ENCODE measurements around the gene TMEM39B. TPM values are rescaled to one million over a fixed set of nuclear protein-coding genes. Genes with fewer than 3 reads are reported as not detected.

The TMEM39B gene
- total and polyA plus RNA-seq, 2 donors (not counting 1 experiment from before 2014, with no cell fraction given), result 30.9 to 32.3 TPM

DNA sequence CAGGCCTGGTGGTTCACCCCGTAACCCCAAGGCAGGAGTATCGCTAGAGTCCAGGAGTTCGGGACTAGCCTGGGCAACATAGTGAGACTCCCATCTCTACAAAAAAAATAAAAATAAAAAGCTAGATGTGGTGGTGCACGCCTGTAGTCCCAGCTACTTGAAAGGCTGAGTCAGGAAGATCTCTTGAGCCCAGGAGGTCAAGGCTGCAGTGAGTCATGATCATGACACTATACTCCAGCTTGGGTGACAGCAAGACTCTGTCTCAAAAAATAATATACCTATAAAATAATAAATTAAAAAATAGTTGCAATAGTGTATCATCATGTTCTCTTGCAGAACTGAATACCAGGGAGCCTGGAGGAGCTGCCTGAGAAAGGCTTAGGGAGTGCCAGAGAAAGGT lies 19.9 kb upstream of the TMEM39B start:
- ChIA-PET POLR2A (no interaction called here), CTCF (interaction anchor here (0.5 to 3.6 kb wide), 4 partner anchors 10 to 84 kb away, joined by 3 to 12 read pairs (median 4); partner anchors contain the start of gene KPNA6)
- Histone ChIP-seq H3K4me3 (ENCODE audit: control extremely low read depth in 1 of 5, extremely low read depth in 1 of 5, insufficient read depth in 1 of 5, low read depth in 2 of 5, low read length in 4 of 5) (no peak overlapping the region), H4K20me1 (ENCODE audit: control insufficient read depth, insufficient read depth, low read length, poor library complexity, severe bottlenecking) (no peaks in the 10 kb centered on the region), H3K9me3 (ENCODE audit: control extremely low read depth in 1 of 3, control insufficient read depth in 2 of 3, insufficient read depth in 1 of 3, low read length in 2 of 3) (no peaks in the 10 kb centered on the region), H3K4me1 (ENCODE audit: control insufficient read depth in 2 of 2, insufficient read depth in 2 of 2, low read length in 2 of 2) (no peaks in the 10 kb centered on the region), H3K36me3 (replicated peaks in 1 of 2; ENCODE audit: control extremely low read depth in 1 of 2, control insufficient read depth in 1 of 2, extremely low read depth in 1 of 2, insufficient read depth in 2 of 2, low read length in 1 of 2) (peaks cover 0 to 59% of the 10 kb centered on the region in 2 experiments), H3K4me2 (replicated peaks; ENCODE audit: low read depth, low read length, poor library complexity, severe bottlenecking) (no peak overlapping the region), H2AFZ (ENCODE audit: insufficient read depth, low read depth, low read length, poor library complexity, severe bottlenecking) (no peak overlapping the region), H3K27ac (ENCODE audit: low read length in 2 of 2) (no peak overlapping the region), H3K27me3 (replicated peaks in 1 of 4; ENCODE audit: control extremely low read depth in 1 of 4, control insufficient read depth in 3 of 4, insufficient read depth in 4 of 4, low read length in 3 of 4) (no peaks in the 10 kb centered on the region), H3K9ac (ENCODE audit: low read length) (no peak overlapping the region), H3K79me2 (ENCODE audit: control insufficient read depth, insufficient read depth, low read length) (no peaks in the 10 kb centered on the region)
- Mint-ChIP-seq H3K9me3 (ENCODE audit: insufficient read depth) (no peaks in the 10 kb centered on the region), H3K27ac (no peak overlapping the region), H3K4me3 (no peak overlapping the region), H3K4me1 (no peaks in the 10 kb centered on the region), H3K27me3 (no peaks in the 10 kb centered on the region)
- intact Hi-C loops (cut with micrococcal nuclease), result no loop called here
- TF ChIP-seq, protein P1, sequence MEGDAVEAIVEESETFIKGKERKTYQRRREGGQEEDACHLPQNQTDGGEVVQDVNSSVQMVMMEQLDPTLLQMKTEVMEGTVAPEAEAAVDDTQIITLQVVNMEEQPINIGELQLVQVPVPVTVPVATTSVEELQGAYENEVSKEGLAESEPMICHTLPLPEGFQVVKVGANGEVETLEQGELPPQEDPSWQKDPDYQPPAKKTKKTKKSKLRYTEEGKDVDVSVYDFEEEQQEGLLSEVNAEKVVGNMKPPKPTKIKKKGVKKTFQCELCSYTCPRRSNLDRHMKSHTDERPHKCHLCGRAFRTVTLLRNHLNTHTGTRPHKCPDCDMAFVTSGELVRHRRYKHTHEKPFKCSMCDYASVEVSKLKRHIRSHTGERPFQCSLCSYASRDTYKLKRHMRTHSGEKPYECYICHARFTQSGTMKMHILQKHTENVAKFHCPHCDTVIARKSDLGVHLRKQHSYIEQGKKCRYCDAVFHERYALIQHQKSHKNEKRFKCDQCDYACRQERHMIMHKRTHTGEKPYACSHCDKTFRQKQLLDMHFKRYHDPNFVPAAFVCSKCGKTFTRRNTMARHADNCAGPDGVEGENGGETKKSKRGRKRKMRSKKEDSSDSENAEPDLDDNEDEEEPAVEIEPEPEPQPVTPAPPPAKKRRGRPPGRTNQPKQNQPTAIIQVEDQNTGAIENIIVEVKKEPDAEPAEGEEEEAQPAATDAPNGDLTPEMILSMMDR (IDR thresholded peaks at IDR 0.05), result no peak
- no peak for TF ChIP-seq EZH2 (IDR thresholded peaks at IDR 0.05; ENCODE audit: borderline replicate concordance, insufficient read depth, low read depth, low read length, poor library complexity, severe bottlenecking)
- WGBS (ENCODE audit: insufficient coverage), result no CpG with 5 or more reads among the region's 4 CpGs
- ATAC-seq (ENCODE audit: low read depth) (no peak), DNase-seq (no peak)

- H3K9me3 Mint-ChIP-seq (ENCODE audit: insufficient read depth), result no peaks in the 10 kb centered on the region
- Histone ChIP-seq H3K4me1 (ENCODE audit: control insufficient read depth in 2 of 2, insufficient read depth in 2 of 2, low read length in 2 of 2) (no peaks in the 10 kb centered on the region), H3K4me3 (ENCODE audit: control extremely low read depth in 1 of 5, extremely low read depth in 1 of 5, insufficient read depth in 1 of 5, low read depth in 2 of 5, low read length in 4 of 5) (no peak overlapping the region), H3K36me3 (replicated peaks in 1 of 2; ENCODE audit: control extremely low read depth in 1 of 2, control insufficient read depth in 1 of 2, extremely low read depth in 1 of 2, insufficient read depth in 2 of 2, low read length in 1 of 2) (peaks cover 3 to 67% of the 10 kb centered on the region in 2 experiments), H3K9ac (ENCODE audit: low read length) (no peak overlapping the region), H3K4me2 (replicated peaks; ENCODE audit: low read depth, low read length, poor library complexity, severe bottlenecking) (no peak overlapping the region), H3K9me3 (ENCODE audit: control extremely low read depth in 1 of 3, control insufficient read depth in 2 of 3, insufficient read depth in 1 of 3, low read length in 2 of 3) (no peaks in the 10 kb centered on the region), H3K27me3 (replicated peaks in 1 of 4; ENCODE audit: control extremely low read depth in 1 of 4, control insufficient read depth in 3 of 4, insufficient read depth in 4 of 4, low read length in 3 of 4) (no peaks in the 10 kb centered on the region), H4K20me1 (ENCODE audit: control insufficient read depth, insufficient read depth, low read length, poor library complexity, severe bottlenecking) (no peaks in the 10 kb centered on the region), H2AFZ (ENCODE audit: insufficient read depth, low read depth, low read length, poor library complexity, severe bottlenecking) (no peak overlapping the region), H3K79me2 (ENCODE audit: control insufficient read depth, insufficient read depth, low read length) (no peaks in the 10 kb centered on the region), H3K27ac (ENCODE audit: low read length in 2 of 2) (no peak overlapping the region)
- ATAC-seq (ENCODE audit: low read depth) (no peak), DNase-seq (no peak)
- H3K4me3 Mint-ChIP-seq, result no peak overlapping the region
- TF ChIP-seq EZH2 (IDR thresholded peaks at IDR 0.05; ENCODE audit: borderline replicate concordance, insufficient read depth, low read depth, low read length, poor library complexity, severe bottlenecking), result no peak
- TF ChIP-seq, protein P1 (IDR thresholded peaks at IDR 0.05), result no peak
- no peaks in the 10 kb centered on the region for H3K27me3 Mint-ChIP-seq
- no peak overlapping the region for H3K27ac Mint-ChIP-seq
- intact Hi-C loops (cut with micrococcal nuclease), result no loop called here
- CTCF ChIA-PET, result interaction anchor here (0.6 to 1.1 kb wide), 2 partner anchors 50 to 52 kb away, joined by 3 read pairs; partner anchors contain the start of gene KPNA6
- WGBS (ENCODE audit: insufficient coverage), result 88% methylated on average over 3 of the region's 5 CpGs
- no peaks in the 10 kb centered on the region for H3K4me1 Mint-ChIP-seq
- POLR2A ChIA-PET, result no interaction called here
These were observed 17.3 kb upstream of the TMEM39B start for GRCh38 chr1:32055416-32055815.

All from B cell (primary cell).